Superior temporal gyrus (tissue), 1 donor: ENCODE measurements around the gene VCAM1.
"Not testable (repeated sequence)": the region's sequence is repeated elsewhere in the genome, so short reads cannot be mapped to it uniquely, and the experiment has no call there.

Experiments used
- DNase-seq: peaks from one replicate; pipeline ENCODE4 v3.0.0-alpha.2; 2016; ENCODE audit errors: extremely low spot score

The VCAM1 gene

GRCh38 chr1:100719490-100719889 is at the start of gene VCAM1:
Gene VCAM1 (plus strand): TSS chr1:100719742. CDS start chr1:100719861, 119 bp downstream.
- DNase-seq = no peak

GRCh38 chr1:100670083-100670482 is 49.5 kb upstream of the VCAM1 start:
- no peak for DNase-seq

- DNase-seq = no peak
Measured at GRCh38 chr1:100671601-100672000, 47.9 kb upstream of the VCAM1 start.

- DNase-seq = no peak
Measured at GRCh38 chr1:100683448-100684349, 35.8 kb upstream of the VCAM1 start.

- no peak for DNase-seq
Measured at GRCh38 chr1:100699744-100700143, 19.8 kb upstream of the VCAM1 start.

GRCh38 chr1:100700586-100700985 is 19.0 kb upstream of the VCAM1 start:
- no peak for DNase-seq

GRCh38 chr1:100703052-100703451 is 16.5 kb upstream of the VCAM1 start:
- DNase-seq = no peak

GRCh38 chr1:100703716-100704115 is 15.8 kb upstream of the VCAM1 start:
- no peak for DNase-seq

- DNase-seq = no peak
Measured at GRCh38 chr1:100704473-100704872, 15.1 kb upstream of the VCAM1 start.

GRCh38 chr1:100706296-100706695 is 13.2 kb upstream of the VCAM1 start:
- no peak for DNase-seq

- no peak for DNase-seq
Measured at GRCh38 chr1:100706856-100707255, 12.7 kb upstream of the VCAM1 start.

- no peak for DNase-seq
Measured at GRCh38 chr1:100708476-100709062, 11.0 kb upstream of the VCAM1 start.

- no peak for DNase-seq
Measured at GRCh38 chr1:100710906-100711682, 8.4 kb upstream of the VCAM1 start.

GRCh38 chr1:100713027-100713426 is 6.5 kb upstream of the VCAM1 start:
- not testable (repeated sequence) for DNase-seq

- DNase-seq = no peak
Measured at GRCh38 chr1:100713626-100714025, 5.9 kb upstream of the VCAM1 start.

- no peak for DNase-seq
Measured at GRCh38 chr1:100714599-100714998, 4.9 kb upstream of the VCAM1 start.

GRCh38 chr1:100717218-100717617 is 2.3 kb upstream of the VCAM1 start:
- DNase-seq = no peak

- DNase-seq = no peak
Measured at GRCh38 chr1:100718581-100718980, 961 bp upstream of the VCAM1 start.

- DNase-seq = no peak
Measured at GRCh38 chr1:100720101-100720500, 559 bp downstream of the VCAM1 start.

- no peak for DNase-seq
Measured at GRCh38 chr1:100720751-100721150, 1.2 kb downstream of the VCAM1 start.

GRCh38 chr1:100721526-100722207 is 2.1 kb downstream of the VCAM1 start:
- DNase-seq = no peak

- DNase-seq = no peak
Measured at GRCh38 chr1:100722221-100722620, 2.7 kb downstream of the VCAM1 start.
